ENCODE measurements around the gene C7orf33. TPM values are rescaled to one million over a fixed set of nuclear protein-coding genes. Genes with fewer than 3 reads are reported as not detected.
"Not testable (repeated sequence)": the region's sequence is repeated elsewhere in the genome, so short reads cannot be mapped to it uniquely, and the experiment has no call there.

The C7orf33 gene
- total RNA-seq, 2 donors from 2014 or later = not detected

GRCh38 chr7:148575640-148576411 lies 14.7 kb upstream of the C7orf33 start:
- DNase-seq (ENCODE audit: low spot score) = peak; percentile 87
- intact Hi-C loops (cut with DNase I) = loop anchor here in 1 of 2 donors (10.0 kb wide), 1 partner anchor 389 kb away; no protein-coding TSS in a partner anchor

GRCh38 chr7:148579366-148579765 lies 11.2 kb upstream of the C7orf33 start:
- intact Hi-C loops (cut with DNase I) = loop anchor here in 1 of 2 donors (10.0 kb wide), 1 partner anchor 385 kb away; no protein-coding TSS in a partner anchor
- DNase-seq (ENCODE audit: low spot score) = no peak

- no peak for DNase-seq (ENCODE audit: low spot score)
- intact Hi-C loops (cut with DNase I) = no loop called here
These were observed 10.1 kb upstream of the C7orf33 start for GRCh38 chr7:148580446-148580845.

GRCh38 chr7:148581624-148582023 lies 8.9 kb upstream of the C7orf33 start:
- intact Hi-C loops (cut with DNase I) = no loop called here
- no peak for DNase-seq (ENCODE audit: low spot score)

GRCh38 chr7:148584154-148584827 lies 6.3 kb upstream of the C7orf33 start:
- no peak for DNase-seq (ENCODE audit: low spot score)
- intact Hi-C loops (cut with DNase I) = no loop called here

- DNase-seq (ENCODE audit: low spot score) = no peak
- intact Hi-C loops (cut with DNase I) = no loop called here
These were observed 5.2 kb upstream of the C7orf33 start for GRCh38 chr7:148585399-148585798.

- intact Hi-C loops (cut with DNase I) = no loop called here
- no peak for DNase-seq (ENCODE audit: low spot score)
These were observed 3.5 kb upstream of the C7orf33 start for GRCh38 chr7:148587076-148587475.

GRCh38 chr7:148588168-148588567 lies 2.4 kb upstream of the C7orf33 start:
- DNase-seq (ENCODE audit: low spot score) = no peak
- intact Hi-C loops (cut with DNase I) = no loop called here

- intact Hi-C loops (cut with DNase I) = no loop called here
- DNase-seq (ENCODE audit: low spot score) = no peak
These were observed 1.9 kb upstream of the C7orf33 start for GRCh38 chr7:148588670-148589131.

GRCh38 chr7:148589640-148590039 lies 926 bp upstream of the C7orf33 start:
- intact Hi-C loops (cut with DNase I) = no loop called here
- DNase-seq (ENCODE audit: low spot score) = no peak

GRCh38 chr7:148596354-148596753 lies 5.8 kb downstream of the C7orf33 start:
- intact Hi-C loops (cut with DNase I); DNase-seq (ENCODE audit: low spot score): not testable (repeated sequence)

- intact Hi-C loops (cut with DNase I) = no loop called here
- DNase-seq (ENCODE audit: low spot score) = no peak
These were observed 7.8 kb downstream of the C7orf33 start for GRCh38 chr7:148598351-148598750.

GRCh38 chr7:148605350-148605749 lies 14.8 kb downstream of the C7orf33 start:
- intact Hi-C loops (cut with DNase I) = no loop called here
- DNase-seq (ENCODE audit: low spot score) = no peak

- intact Hi-C loops (cut with DNase I) = no loop called here
- DNase-seq (ENCODE audit: low spot score) = no peak
These were observed 16.6 kb downstream of the C7orf33 start for GRCh38 chr7:148607151-148607661.

- no peak for DNase-seq (ENCODE audit: low spot score)
- intact Hi-C loops (cut with DNase I) = no loop called here
These were observed 18.6 kb downstream of the C7orf33 start for GRCh38 chr7:148609045-148609725.

GRCh38 chr7:148611692-148612091 lies 21.1 kb downstream of the C7orf33 start:
- intact Hi-C loops (cut with DNase I) = no loop called here
- DNase-seq (ENCODE audit: low spot score) = no peak

- no peak for DNase-seq (ENCODE audit: low spot score)
- intact Hi-C loops (cut with DNase I) = no loop called here
These were observed 24.6 kb downstream of the C7orf33 start for GRCh38 chr7:148615085-148615730.

GRCh38 chr7:148620749-148621359 lies 30.3 kb downstream of the C7orf33 start:
- intact Hi-C loops (cut with DNase I) = no loop called here
- no peak for DNase-seq (ENCODE audit: low spot score)

- intact Hi-C loops (cut with DNase I) = no loop called here
- DNase-seq (ENCODE audit: low spot score) = no peak
These were observed 31.0 kb downstream of the C7orf33 start for GRCh38 chr7:148621563-148621962.

Data from posterior vena cava (tissue), 2 donors.